ENCODE measurements around the gene KCTD15.

KCTD15 gene

GRCh38 chr19:33777753-33778088, 18.9 kb upstream of the KCTD15 start:
- ATAC-seq (ENCODE audit: low read depth) (no peak), DNase-seq (ENCODE audit: low spot score) (no peak)
- H3K27me3 ChIP-seq (ENCODE audit: insufficient read depth, poor library complexity, severe bottlenecking): peaks cover 22% of the 10 kb centered on the region
- H3K36me3 ChIP-seq (ENCODE audit: low read depth): no peaks in the 10 kb centered on the region
- H3K27ac ChIP-seq (ENCODE audit: poor library complexity, severe bottlenecking): no peak overlapping the region
- TF ChIP-seq CTCF (IDR thresholded peaks at IDR 0.05; ENCODE audit: poor library complexity, severe bottlenecking): no peak
- no peak overlapping the region for H3K4me3 ChIP-seq (ENCODE audit: severe bottlenecking)
- no peaks in the 10 kb centered on the region for H3K4me1 ChIP-seq (ENCODE audit: insufficient read depth, poor library complexity, severe bottlenecking)
- no peaks in the 10 kb centered on the region for H3K9me3 ChIP-seq (ENCODE audit: severe bottlenecking)

GRCh38 chr19:33778089-33778791, 18.4 kb upstream of the KCTD15 start:
- Histone ChIP-seq H3K27me3 (ENCODE audit: insufficient read depth, poor library complexity, severe bottlenecking) (peaks cover 22% of the 10 kb centered on the region), H3K27ac (ENCODE audit: poor library complexity, severe bottlenecking) (no peak overlapping the region), H3K9me3 (ENCODE audit: severe bottlenecking) (no peaks in the 10 kb centered on the region), H3K4me1 (ENCODE audit: insufficient read depth, poor library complexity, severe bottlenecking) (no peaks in the 10 kb centered on the region), H3K4me3 (ENCODE audit: severe bottlenecking) (no peak overlapping the region), H3K36me3 (ENCODE audit: low read depth) (no peaks in the 10 kb centered on the region)
- ATAC-seq (ENCODE audit: low read depth) (peak; percentile 73), DNase-seq (ENCODE audit: low spot score) (no peak)
- peak; percentile 98 for TF ChIP-seq CTCF (IDR thresholded peaks at IDR 0.05; ENCODE audit: poor library complexity, severe bottlenecking)

GRCh38 chr19:33779849-33780248, 16.8 kb upstream of the KCTD15 start:
- TF ChIP-seq CTCF (IDR thresholded peaks at IDR 0.05; ENCODE audit: poor library complexity, severe bottlenecking): no peak
- no peaks in the 10 kb centered on the region for H3K4me1 ChIP-seq (ENCODE audit: insufficient read depth, poor library complexity, severe bottlenecking)
- DNase-seq (ENCODE audit: low spot score) (no peak), ATAC-seq (ENCODE audit: low read depth) (no peak)
- no peaks in the 10 kb centered on the region for H3K36me3 ChIP-seq (ENCODE audit: low read depth)
- H3K27me3 ChIP-seq (ENCODE audit: insufficient read depth, poor library complexity, severe bottlenecking): peaks cover 22% of the 10 kb centered on the region
- H3K27ac ChIP-seq (ENCODE audit: poor library complexity, severe bottlenecking): no peak overlapping the region
- H3K9me3 ChIP-seq (ENCODE audit: severe bottlenecking): no peaks in the 10 kb centered on the region
- no peak overlapping the region for H3K4me3 ChIP-seq (ENCODE audit: severe bottlenecking)

GRCh38 chr19:33780251-33780650, 16.4 kb upstream of the KCTD15 start:
- ATAC-seq (ENCODE audit: low read depth): no peak
- H3K36me3 ChIP-seq (ENCODE audit: low read depth): no peaks in the 10 kb centered on the region
- H3K9me3 ChIP-seq (ENCODE audit: severe bottlenecking): no peaks in the 10 kb centered on the region
- no peak for DNase-seq (ENCODE audit: low spot score)
- H3K27ac ChIP-seq (ENCODE audit: poor library complexity, severe bottlenecking): no peak overlapping the region
- H3K27me3 ChIP-seq (ENCODE audit: insufficient read depth, poor library complexity, severe bottlenecking): peaks cover 22% of the 10 kb centered on the region
- H3K4me1 ChIP-seq (ENCODE audit: insufficient read depth, poor library complexity, severe bottlenecking): no peaks in the 10 kb centered on the region
- TF ChIP-seq CTCF (IDR thresholded peaks at IDR 0.05; ENCODE audit: poor library complexity, severe bottlenecking): no peak
- H3K4me3 ChIP-seq (ENCODE audit: severe bottlenecking): no peak overlapping the region

- H3K36me3 ChIP-seq (ENCODE audit: low read depth): no peaks in the 10 kb centered on the region
- ATAC-seq (ENCODE audit: low read depth): no peak
- no peaks in the 10 kb centered on the region for H3K4me1 ChIP-seq (ENCODE audit: insufficient read depth, poor library complexity, severe bottlenecking)
- H3K9me3 ChIP-seq (ENCODE audit: severe bottlenecking): no peaks in the 10 kb centered on the region
- no peak overlapping the region for H3K4me3 ChIP-seq (ENCODE audit: severe bottlenecking)
- TF ChIP-seq CTCF (IDR thresholded peaks at IDR 0.05; ENCODE audit: poor library complexity, severe bottlenecking): no peak
- DNase-seq (ENCODE audit: low spot score): no peak
- H3K27me3 ChIP-seq (ENCODE audit: insufficient read depth, poor library complexity, severe bottlenecking): peaks cover 22% of the 10 kb centered on the region
- H3K27ac ChIP-seq (ENCODE audit: poor library complexity, severe bottlenecking): no peak overlapping the region
These were observed 15.9 kb upstream of the KCTD15 start for GRCh38 chr19:33780746-33781145.
